SU-DHL-6 (cell line): Measurements from ENCODE around the gene JKAMP.

ENCODE experiments used
- H2AFZ ChIP-seq: fragments of 200-600 bp; sonication (generic); 2 replicates; pipeline ENCODE4 v1.6.1; 2014; ENCODE audit warnings: low read depth, mild to moderate bottlenecking, moderate library complexity, mixed read lengths, antibody characterized with exemption, low read length; ENCODE audit not compliant: severe bottlenecking
- H3F3A ChIP-seq: fragments of 200-600 bp; shearing (Covaris generic); 2 replicates; pipeline ENCODE4 v1.6.0; 2016; ENCODE audit warnings: antibody characterized with exemption, mild to moderate bottlenecking; ENCODE audit not compliant: insufficient read depth
- H3K27ac ChIP-seq: fragments of 200-600 bp; sonication (generic); 2 replicates; pipeline ENCODE4 v1.5.1; 2016; ENCODE audit warnings: low read depth, mild to moderate bottlenecking, low read length, moderate library complexity, mixed read lengths
- H3K27me3 ChIP-seq: fragments of 200-600 bp; sonication (generic), shearing (Covaris generic); 2 replicates; pipeline ENCODE4 v1.6.0; 2014; ENCODE audit warnings: mild to moderate bottlenecking, low read length
- H3K36me3 ChIP-seq: fragments of 200-600 bp; sonication (generic); 2 replicates; pipeline ENCODE4 v1.6.1; 2014; ENCODE audit warnings: mild to moderate bottlenecking, low read length, mixed read lengths
- H3K4me2 ChIP-seq: fragments of 300-600, 200-600 bp; shearing (Covaris generic), sonication (generic); 2 replicates; pipeline ENCODE4 v1.6.0; 2014; ENCODE audit warnings: low read length, low read depth, mild to moderate bottlenecking; ENCODE audit not compliant: poor library complexity, severe bottlenecking
- H3K4me3 ChIP-seq: fragments of 200-600 bp; sonication (generic); 2 replicates; pipeline ENCODE4 v1.5.1; 2014; ENCODE audit warnings: antibody characterized with exemption, low read length, mild to moderate bottlenecking, mixed read lengths; ENCODE audit not compliant: insufficient read depth, poor library complexity, severe bottlenecking
- H3K79me2 ChIP-seq: fragments of 200-600 bp; sonication (generic); 2 replicates; pipeline ENCODE4 v1.6.1; 2014; ENCODE audit warnings: mild to moderate bottlenecking, low read length, moderate library complexity; ENCODE audit not compliant: insufficient read depth
- H3K9ac ChIP-seq: fragments of 200-600 bp; sonication (generic); 2 replicates; pipeline ENCODE4 v1.7.0; 2014; ENCODE audit warnings: mild to moderate bottlenecking, low read length
- H3K9me2 ChIP-seq: fragments of 200-600 bp; sonication (generic); replicated peaks from 2 replicates; pipeline ENCODE4 v1.6.1; 2014; ENCODE audit warnings: low read length; ENCODE audit not compliant: insufficient read depth
- H3K9me3 ChIP-seq: fragments of 200-600 bp; sonication (generic); 2 replicates; pipeline ENCODE4 v1.6.1; 2014; ENCODE audit warnings: low read length, mixed read lengths; ENCODE audit not compliant: insufficient read depth
- H4K20me1 ChIP-seq: fragments of 200-600 bp; sonication (generic); 2 replicates; pipeline ENCODE4 v1.6.1; 2014; ENCODE audit warnings: low read depth, mild to moderate bottlenecking, antibody characterized with exemption, low read length, moderate library complexity, mixed read lengths
- CTCF ChIP-seq: fragments of 200-600 bp; sonication (generic); IDR thresholded peaks from one replicate; pipeline ENCODE4 v1.5.1; 2017; ENCODE audit warnings: antibody characterized with exemption, mild to moderate bottlenecking, low read length, moderate library complexity; ENCODE audit not compliant: insufficient read depth, poor library complexity, severe bottlenecking
- EZH2phosphoT487 ChIP-seq: fragments of 200-600 bp; sonication (generic), shearing (Covaris generic); conservative IDR thresholded peaks from 2 replicates; pipeline ENCODE4 v1.6.1; 2018; ENCODE audit warnings: mild to moderate bottlenecking, antibody characterized with exemption, low read length, moderate library complexity, mixed read lengths

Gene JKAMP

DNA sequence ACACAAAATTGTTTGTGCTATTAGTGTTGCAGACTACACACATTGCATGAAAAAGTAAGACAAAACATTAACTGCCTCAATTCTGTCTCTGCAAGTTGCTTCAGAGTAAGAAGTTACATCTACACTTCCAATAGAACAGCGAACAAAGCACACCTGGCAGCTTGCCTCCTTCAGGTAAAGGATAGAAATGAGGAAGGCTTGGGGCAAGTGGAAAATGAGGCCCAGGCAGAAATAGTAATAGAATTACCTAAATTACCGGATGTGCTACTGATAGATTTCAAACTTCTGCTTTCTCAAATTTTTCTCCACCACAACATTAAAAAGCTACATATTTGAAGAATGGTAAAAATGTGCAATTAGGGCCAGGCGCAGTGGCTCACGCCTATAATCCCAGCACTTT is 54.6 kb downstream of the JKAMP start:
- Histone ChIP-seq H3K27me3 (no peaks in the 10 kb centered on the region), H2AFZ (no peak overlapping the region), H3K9me2 (no peaks in the 10 kb centered on the region), H3K9me3 (no peaks in the 10 kb centered on the region), H3K4me2 (no peak overlapping the region), H3K4me3 (no peak overlapping the region), H3K9ac (no peak overlapping the region), H3K36me3 (no peaks in the 10 kb centered on the region), H4K20me1 (no peaks in the 10 kb centered on the region), H3F3A (no peaks in the 10 kb centered on the region), H3K27ac (no peak overlapping the region), H3K79me2 (no peaks in the 10 kb centered on the region)
- TF ChIP-seq CTCF (no peak), EZH2phosphoT487 (no peak)

DNA sequence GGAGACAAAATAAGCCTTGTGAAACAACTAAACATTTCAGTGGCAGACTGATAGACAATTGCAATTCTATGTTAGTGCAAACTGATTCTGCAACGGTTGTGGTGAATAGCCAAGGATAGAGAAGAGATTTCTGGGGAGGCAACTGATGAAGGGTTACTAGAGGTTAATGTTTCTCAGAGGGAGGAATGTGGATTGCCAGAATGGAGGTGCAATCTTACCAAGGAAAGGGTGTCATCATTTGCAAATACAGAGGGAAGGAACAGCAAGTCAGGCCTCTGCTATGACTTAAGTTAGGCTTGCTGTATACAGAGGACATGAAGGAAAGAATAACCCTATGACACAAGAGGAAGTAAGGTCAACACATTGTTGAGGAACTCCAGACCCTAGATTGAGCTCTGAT is 56.5 kb downstream of the JKAMP start:
- Histone ChIP-seq H3K79me2 (no peaks in the 10 kb centered on the region), H3K36me3 (no peaks in the 10 kb centered on the region), H3K27ac (no peak overlapping the region), H2AFZ (no peak overlapping the region), H3K9me2 (no peaks in the 10 kb centered on the region), H3K9ac (no peak overlapping the region), H3K9me3 (no peaks in the 10 kb centered on the region), H3K4me2 (no peak overlapping the region), H4K20me1 (no peaks in the 10 kb centered on the region), H3K4me3 (no peak overlapping the region), H3K27me3 (no peaks in the 10 kb centered on the region), H3F3A (no peaks in the 10 kb centered on the region)
- TF ChIP-seq CTCF (no peak), EZH2phosphoT487 (no peak)

DNA sequence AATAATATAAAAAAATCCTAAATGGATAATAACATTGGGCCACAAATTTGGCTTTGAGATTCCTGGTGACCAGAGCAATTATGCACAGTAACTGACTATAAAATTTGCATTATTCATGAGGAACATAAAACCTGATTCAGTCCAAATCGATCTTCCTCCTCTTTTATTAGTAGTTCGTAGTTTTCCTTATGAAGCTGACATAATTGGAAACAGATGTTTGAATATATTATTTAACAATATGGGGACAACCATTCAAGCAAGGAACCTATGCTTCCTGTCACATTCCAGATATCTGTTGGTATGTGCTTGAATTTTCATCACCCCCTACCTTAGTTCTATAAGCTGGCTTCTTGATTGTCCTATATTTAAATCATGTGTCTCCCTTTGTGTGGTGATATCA is 57.4 kb downstream of the JKAMP start:
- no peak overlapping the region for H3K27ac ChIP-seq
- TF ChIP-seq EZH2phosphoT487, result no peak
- TF ChIP-seq CTCF, result no peak
- H3K9ac ChIP-seq, result no peak overlapping the region
- H3K9me2 ChIP-seq, result no peaks in the 10 kb centered on the region
- no peak overlapping the region for H2AFZ ChIP-seq
- no peaks in the 10 kb centered on the region for H3K27me3 ChIP-seq
- H4K20me1 ChIP-seq, result no peaks in the 10 kb centered on the region
- no peaks in the 10 kb centered on the region for H3K9me3 ChIP-seq
- no peaks in the 10 kb centered on the region for H3K79me2 ChIP-seq
- H3K4me2 ChIP-seq, result no peak overlapping the region
- no peaks in the 10 kb centered on the region for H3F3A ChIP-seq
- no peaks in the 10 kb centered on the region for H3K36me3 ChIP-seq
- no peak overlapping the region for H3K4me3 ChIP-seq

- H2AFZ ChIP-seq, result no peak overlapping the region
- H3F3A ChIP-seq, result no peaks in the 10 kb centered on the region
These were observed 59.6 kb downstream of the JKAMP start for GRCh38 chr14:59543873-59544272.

More at GRCh38 chr14:59543873-59544272, 59.6 kb downstream of the JKAMP start:
- H3K4me3 ChIP-seq, result no peak overlapping the region
- H3K36me3 ChIP-seq, result no peaks in the 10 kb centered on the region
- H3K27me3 ChIP-seq, result no peaks in the 10 kb centered on the region
- H3K9me3 ChIP-seq, result no peaks in the 10 kb centered on the region
- no peaks in the 10 kb centered on the region for H3K9me2 ChIP-seq
- no peak overlapping the region for H3K9ac ChIP-seq
- no peaks in the 10 kb centered on the region for H3K79me2 ChIP-seq
- H3K27ac ChIP-seq, result no peak overlapping the region
- H4K20me1 ChIP-seq, result no peaks in the 10 kb centered on the region
- TF ChIP-seq CTCF, result no peak
- H3K4me2 ChIP-seq, result no peak overlapping the region
